H9 (cell line): ENCODE results near the gene CEBPG. TPM values are rescaled to one million over a fixed set of nuclear protein-coding genes. Genes with fewer than 3 reads are reported as not detected.

Experiments used
- DNase-seq: peaks from one replicate; pipeline ENCODE4 v3.0.0-alpha.2; 2017
- H2AFZ ChIP-seq: one replicate; pipeline ENCODE4 v1.6.1; 2013; ENCODE audit warnings: mild to moderate bottlenecking, low read length, control low read depth, moderate library complexity
- H2AK5ac ChIP-seq: 2 replicates; pipeline ENCODE4 v1.6.1; 2013; ENCODE audit warnings: low read length, control low read depth, mixed read lengths; ENCODE audit not compliant: insufficient read length
- H2BK120ac ChIP-seq: one replicate; pipeline ENCODE4 v1.6.1; 2013; ENCODE audit warnings: low read depth, mild to moderate bottlenecking, low read length, control low read depth, inconsistent platforms; ENCODE audit not compliant: poor library complexity, severe bottlenecking
- H2BK12ac ChIP-seq: 2 replicates; pipeline ENCODE4 v1.6.1; 2013; ENCODE audit warnings: low read length, control low read depth, mixed read lengths, low read depth; ENCODE audit not compliant: insufficient read length
- H2BK15ac ChIP-seq: 2 replicates; pipeline ENCODE4 v1.6.1; 2013; ENCODE audit warnings: low read depth, low read length, control low read depth
- H2BK20ac ChIP-seq: one replicate; pipeline ENCODE4 v1.6.1; 2013; ENCODE audit warnings: low read depth, mild to moderate bottlenecking, low read length, control low read depth, inconsistent platforms; ENCODE audit not compliant: poor library complexity, severe bottlenecking
- H2BK5ac ChIP-seq: 2 replicates; pipeline ENCODE4 v1.6.1; 2013; ENCODE audit warnings: low read length, control low read depth, mixed read lengths; ENCODE audit not compliant: insufficient read length
- H3K14ac ChIP-seq: 2 replicates; pipeline ENCODE4 v1.6.1; 2013; ENCODE audit warnings: low read length, control low read depth; ENCODE audit not compliant: insufficient read depth
- H3K18ac ChIP-seq: 2 replicates; pipeline ENCODE4 v1.6.1; 2013; ENCODE audit warnings: low read depth, mild to moderate bottlenecking, mixed read lengths, low read length, control low read depth; ENCODE audit not compliant: insufficient read length
- H3K23ac ChIP-seq: 2 replicates; pipeline ENCODE4 v1.6.1; 2013; ENCODE audit warnings: low read length, control low read depth, mixed read lengths, low read depth; ENCODE audit not compliant: insufficient read length
- H3K23me2 ChIP-seq: 2 replicates; pipeline ENCODE4 v1.6.1; 2013; ENCODE audit warnings: low read depth, mild to moderate bottlenecking, mixed read lengths, low read length, control low read depth; ENCODE audit not compliant: insufficient read length, poor library complexity, severe bottlenecking
- H3K27ac ChIP-seq: 2 replicates; pipeline ENCODE4 v1.5.1; 2013; ENCODE audit warnings: low read length, control low read depth, mixed read lengths, low read depth; ENCODE audit not compliant: insufficient read length
- H3K27me3 ChIP-seq: 2 replicates; pipeline ENCODE4 v1.6.1; 2013; ENCODE audit warnings: low read length, control low read depth, inconsistent platforms; ENCODE audit not compliant: insufficient read depth
- H3K4ac ChIP-seq: 2 replicates; pipeline ENCODE4 v1.6.1; 2013; ENCODE audit warnings: low read depth, mild to moderate bottlenecking, control low read depth, inconsistent platforms, low read length, moderate library complexity
- H3K4me1 ChIP-seq: 2 replicates; pipeline ENCODE4 v1.6.1; 2013; ENCODE audit warnings: low read length, control low read depth, inconsistent platforms; ENCODE audit not compliant: insufficient read depth
- H3K4me2 ChIP-seq: 2 replicates; pipeline ENCODE4 v1.6.1; 2013; ENCODE audit warnings: low read length, control low read depth, mixed read lengths; ENCODE audit not compliant: insufficient read length, insufficient read depth
- H3K56ac ChIP-seq: 2 replicates; pipeline ENCODE4 v1.6.1; 2013; ENCODE audit warnings: low read depth, mild to moderate bottlenecking, mixed read lengths, low read length, control low read depth; ENCODE audit not compliant: insufficient read length
- H3K79me1 ChIP-seq: 2 replicates; pipeline ENCODE4 v1.6.1; 2013; ENCODE audit warnings: low read depth, mild to moderate bottlenecking, moderate library complexity, low read length, control low read depth, inconsistent platforms; ENCODE audit not compliant: insufficient read depth, poor library complexity, severe bottlenecking
- H3K79me2 ChIP-seq: 2 replicates; pipeline ENCODE4 v1.6.1; 2013; ENCODE audit warnings: low read length, control low read depth, inconsistent platforms; ENCODE audit not compliant: insufficient read depth
- H3K9ac ChIP-seq: 2 replicates; pipeline ENCODE4 v1.6.1; 2013; ENCODE audit warnings: low read length, control low read depth, mixed read lengths; ENCODE audit not compliant: insufficient read length; ENCODE audit errors: extremely low read depth
- H3K9me3 ChIP-seq: one replicate; pipeline ENCODE4 v1.6.1; 2013; ENCODE audit warnings: low read depth, low read length, inconsistent platforms; ENCODE audit not compliant: control insufficient read depth
- H3T11ph ChIP-seq: one replicate; pipeline ENCODE4 v1.6.1; 2013; ENCODE audit warnings: mild to moderate bottlenecking, low read length, control low read depth, inconsistent platforms
- H4K20me1 ChIP-seq: one replicate; pipeline ENCODE4 v1.6.1; 2013; ENCODE audit not compliant: control insufficient read depth, insufficient read length, insufficient read depth
- H4K5ac ChIP-seq: 2 replicates; pipeline ENCODE4 v1.6.1; 2013; ENCODE audit warnings: low read depth, mild to moderate bottlenecking, mixed read lengths, low read length, control low read depth; ENCODE audit not compliant: insufficient read length
- H4K8ac ChIP-seq: replicated peaks from 2 replicates; pipeline ENCODE4 v1.6.1; 2013; ENCODE audit warnings: low read length, control low read depth, mixed read lengths, low read depth; ENCODE audit not compliant: insufficient read length
- H4K91ac ChIP-seq: 2 replicates; pipeline ENCODE4 v1.6.1; 2013; ENCODE audit warnings: low read depth, mild to moderate bottlenecking, moderate library complexity, mixed read lengths, low read length, control low read depth; ENCODE audit not compliant: insufficient read length
- H3K27ac Mint-ChIP-seq, 3 experiments: 2 replicates in 2 of 3; 3 replicates in 1 of 3; pipeline ENCODE4 v1.8.0; 2020 to 2021; ENCODE audit warnings: mixed read lengths in 3 of 3, mild to moderate bottlenecking in 1 of 3, moderate library complexity in 1 of 3
- H3K27me3 Mint-ChIP-seq: 2 replicates; pipeline ENCODE4 v1.8.0; 2021; ENCODE audit warnings: low read depth, mild to moderate bottlenecking, moderate library complexity, mixed read lengths
- H3K36me3 Mint-ChIP-seq, 3 experiments: 2 replicates in 2 of 3; 3 replicates in 1 of 3; pipeline ENCODE4 v1.8.0; 2020 to 2021; ENCODE audit warnings: low read depth in 3 of 3, mixed read lengths in 3 of 3; ENCODE audit not compliant: insufficient read depth in 1 of 3
- H3K4me1 Mint-ChIP-seq, 2 experiments: 2 replicates each; pipeline ENCODE4 v1.8.0; 2020; ENCODE audit warnings: mixed read lengths in 2 of 2
- H3K4me3 Mint-ChIP-seq, 2 experiments: 2 replicates in 1 of 2; 3 replicates in 1 of 2; pipeline ENCODE4 v1.8.0; 2020 to 2021; ENCODE audit warnings: mild to moderate bottlenecking in 2 of 2, mixed read lengths in 2 of 2, moderate library complexity in 1 of 2
- H3K9me3 Mint-ChIP-seq, 2 experiments: 2 replicates in 1 of 2; 3 replicates in 1 of 2; pipeline ENCODE4 v1.8.0; 2020; ENCODE audit warnings: mild to moderate bottlenecking in 2 of 2, mixed read lengths in 2 of 2, moderate library complexity in 1 of 2
- WGBS: extraction: QIAGEN DNeasy Blood & Tissue Kit; methylation state at CpG from one replicate; pipeline ENCODE4 v1.1.7; 2013; ENCODE audit warnings: missing lambda C conversion rate, low lambda C conversion rate, mixed read lengths; ENCODE audit not compliant: insufficient read length; ENCODE audit errors: extremely low coverage; 5-methylcytosine and 5-hydroxymethylcytosine counted together
- total RNA-seq: library from RNA; stranded (reverse); gene quantifications from 2 replicates; pipeline ENCODE4 v1.2.1, GENCODE V29; 2021
- TF ChIP-seq, protein P1 (sequence below): fragments of 200-600 bp; sonication (generic); conservative IDR thresholded peaks from 3 replicates; pipeline ENCODE4 v1.8.0; 2021; ENCODE audit warnings: antibody characterized with exemption, mild to moderate bottlenecking

Gene CEBPG
- total RNA-seq, 1 experiment from 2014 or later, result 33.7 TPM

DNA sequence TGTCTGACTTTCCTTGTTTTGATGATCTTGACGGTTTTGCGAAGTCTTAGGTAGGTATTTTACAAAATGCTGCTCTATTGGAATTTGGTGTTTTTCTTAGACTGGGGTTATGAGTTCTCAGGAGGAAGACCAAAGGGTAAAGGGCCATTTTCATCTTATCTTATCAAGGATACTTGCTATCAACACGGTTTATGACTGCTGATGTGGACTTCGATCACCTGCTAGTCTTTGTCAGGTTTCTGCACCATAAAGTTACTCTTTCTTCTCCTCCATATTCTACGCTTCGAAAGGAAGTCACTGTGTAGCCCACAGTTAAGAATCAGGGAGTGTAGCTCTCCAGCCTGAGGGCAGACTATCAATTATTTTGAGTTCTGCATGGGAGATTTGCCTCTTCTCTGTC, 7.4 kb upstream of the CEBPG start:
- Histone ChIP-seq H4K20me1 (no peaks in the 10 kb centered on the region), H2BK120ac (no peak overlapping the region), H3T11ph (no peak overlapping the region), H4K5ac (no peak overlapping the region), H2AFZ (no peak overlapping the region), H3K4ac (no peak overlapping the region), H3K9ac (no peak overlapping the region), H3K14ac (no peak overlapping the region), H3K23ac (no peak overlapping the region), H2BK20ac (no peak overlapping the region), H4K91ac (no peak overlapping the region), H3K18ac (no peak overlapping the region), H2BK15ac (no peak overlapping the region), H3K27ac (no peak overlapping the region), H2AK5ac (no peak overlapping the region), H3K56ac (no peak overlapping the region), H2BK12ac (no peak overlapping the region), H3K4me1 (no peaks in the 10 kb centered on the region), H3K23me2 (no peaks in the 10 kb centered on the region), H3K27me3 (no peaks in the 10 kb centered on the region), H3K79me2 (no peaks in the 10 kb centered on the region), H3K4me2 (no peak overlapping the region), H3K9me3 (no peaks in the 10 kb centered on the region), H3K79me1 (no peaks in the 10 kb centered on the region), H2BK5ac (no peak overlapping the region), H4K8ac (no peak overlapping the region)
- no peak overlapping the region for H3K4me3 Mint-ChIP-seq
- DNase-seq, result no peak
- H3K4me1 Mint-ChIP-seq, result no peaks in the 10 kb centered on the region
- WGBS, result no CpG with 5 or more reads among the region's 6 CpGs
- no peaks in the 10 kb centered on the region for H3K36me3 Mint-ChIP-seq
- H3K27ac Mint-ChIP-seq, result no peak overlapping the region
- H3K9me3 Mint-ChIP-seq, result no peaks in the 10 kb centered on the region
- TF ChIP-seq, protein P1, sequence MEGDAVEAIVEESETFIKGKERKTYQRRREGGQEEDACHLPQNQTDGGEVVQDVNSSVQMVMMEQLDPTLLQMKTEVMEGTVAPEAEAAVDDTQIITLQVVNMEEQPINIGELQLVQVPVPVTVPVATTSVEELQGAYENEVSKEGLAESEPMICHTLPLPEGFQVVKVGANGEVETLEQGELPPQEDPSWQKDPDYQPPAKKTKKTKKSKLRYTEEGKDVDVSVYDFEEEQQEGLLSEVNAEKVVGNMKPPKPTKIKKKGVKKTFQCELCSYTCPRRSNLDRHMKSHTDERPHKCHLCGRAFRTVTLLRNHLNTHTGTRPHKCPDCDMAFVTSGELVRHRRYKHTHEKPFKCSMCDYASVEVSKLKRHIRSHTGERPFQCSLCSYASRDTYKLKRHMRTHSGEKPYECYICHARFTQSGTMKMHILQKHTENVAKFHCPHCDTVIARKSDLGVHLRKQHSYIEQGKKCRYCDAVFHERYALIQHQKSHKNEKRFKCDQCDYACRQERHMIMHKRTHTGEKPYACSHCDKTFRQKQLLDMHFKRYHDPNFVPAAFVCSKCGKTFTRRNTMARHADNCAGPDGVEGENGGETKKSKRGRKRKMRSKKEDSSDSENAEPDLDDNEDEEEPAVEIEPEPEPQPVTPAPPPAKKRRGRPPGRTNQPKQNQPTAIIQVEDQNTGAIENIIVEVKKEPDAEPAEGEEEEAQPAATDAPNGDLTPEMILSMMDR, result no peak
- peaks cover 28% of the 10 kb centered on the region for H3K27me3 Mint-ChIP-seq
